GM18909 (cell line): ENCODE measurements around the gene HOXC10.

Source experiments
- ATAC-seq: cut with Tn5 transposase; IDR thresholded peaks from one replicate; pipeline ENCODE4 v1.9.1; 2021; ENCODE audit warnings: mild to moderate bottlenecking; ENCODE audit not compliant: unreplicated experiment, poor library complexity

The HOXC10 gene

GRCh38 chr12:53988541-53989226, 3.7 kb downstream of the HOXC10 start:
- no peak for ATAC-seq

GRCh38 chr12:53989227-53990113, 4.5 kb downstream of the HOXC10 start:
- ATAC-seq, result no peak

- ATAC-seq, result no peak
Measured at GRCh38 chr12:53990311-53991076, 5.5 kb downstream of the HOXC10 start.

DNA sequence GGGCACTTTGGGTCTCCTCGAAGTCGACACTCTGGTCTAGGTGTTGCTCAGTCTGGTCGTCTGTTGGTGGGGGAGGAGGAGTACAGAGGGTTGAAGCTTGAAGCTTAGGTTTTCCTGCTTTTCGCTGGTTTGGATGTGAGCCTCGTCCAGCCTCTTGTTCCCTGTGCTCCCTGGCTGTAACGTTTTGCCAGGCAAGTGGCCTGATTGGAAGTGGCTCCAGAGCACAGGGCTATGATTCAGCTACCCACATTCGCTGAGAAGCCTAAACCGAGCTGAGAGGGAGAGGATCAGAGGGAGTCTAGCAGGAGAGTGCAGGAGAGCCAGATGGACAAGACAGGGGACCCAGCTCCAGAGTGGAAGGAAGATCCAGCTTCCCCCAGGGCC, 6.1 kb downstream of the HOXC10 start:
- ATAC-seq, result no peak

- ATAC-seq, result no peak
Measured at GRCh38 chr12:53992377-53992889, 7.5 kb downstream of the HOXC10 start.

GRCh38 chr12:53993162-53994008, 8.4 kb downstream of the HOXC10 start:
- ATAC-seq, result no peak

GRCh38 chr12:53994009-53994263, 9.0 kb downstream of the HOXC10 start:
- ATAC-seq, result no peak

DNA sequence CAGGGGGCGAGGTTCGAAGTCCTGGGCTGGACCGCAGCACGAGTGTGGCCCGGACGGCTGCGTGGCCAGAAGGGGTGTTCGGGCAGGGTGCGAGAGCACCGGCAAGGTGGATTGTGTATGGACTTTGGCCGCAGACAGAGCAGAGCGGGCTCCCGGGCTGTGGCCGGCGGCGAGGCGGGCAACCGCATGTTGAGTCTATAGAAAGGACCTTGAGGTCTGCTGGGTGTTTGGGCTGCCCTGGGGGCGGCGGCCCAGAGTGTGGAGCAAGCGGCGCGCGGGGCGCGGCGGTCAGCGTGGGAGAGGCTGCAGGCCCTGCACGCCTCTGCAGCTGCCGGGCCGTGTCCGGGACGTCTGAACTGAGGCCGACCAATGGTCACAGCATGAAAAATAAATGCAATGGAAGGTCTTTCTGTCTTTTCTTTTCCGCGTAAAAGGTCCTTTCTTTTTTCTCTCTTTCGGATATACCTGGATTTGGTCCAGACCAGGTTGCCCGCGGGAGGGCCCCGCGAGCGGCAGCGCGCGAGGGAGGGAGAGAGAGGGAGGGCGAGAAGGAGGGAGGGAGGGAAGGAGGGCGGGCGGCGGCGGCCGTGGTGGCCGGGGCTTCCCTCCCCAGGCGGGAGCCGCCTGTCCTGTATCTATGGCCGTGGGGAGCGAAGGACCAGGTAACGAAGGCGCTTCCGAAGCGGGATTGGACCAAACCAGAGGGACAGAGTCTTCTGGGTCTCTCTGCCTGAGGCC, 9.5 kb downstream of the HOXC10 start:
- ATAC-seq, result no peak

DNA sequence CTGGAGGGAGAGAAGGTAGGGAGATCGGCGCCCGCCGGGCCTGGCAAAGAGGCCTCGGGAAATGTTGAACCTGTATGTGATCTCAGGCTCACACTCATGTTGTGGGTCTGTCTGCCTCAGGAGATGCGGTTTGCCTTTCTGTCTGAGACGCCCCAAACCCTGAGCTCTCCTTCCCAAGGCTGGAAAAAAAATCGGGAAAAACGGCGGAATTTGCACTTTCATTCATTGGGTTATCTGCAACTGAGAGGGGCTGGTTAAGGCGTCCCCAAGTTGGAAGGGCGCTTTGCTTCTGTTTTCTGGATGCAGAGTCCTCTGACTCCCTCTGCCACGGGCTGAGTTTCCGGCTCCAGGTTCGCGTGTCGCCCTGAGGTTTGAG, 10.0 kb downstream of the HOXC10 start:
- no peak for ATAC-seq

- ATAC-seq, result no peak
Measured at GRCh38 chr12:53995378-53996239, 10.7 kb downstream of the HOXC10 start.

DNA sequence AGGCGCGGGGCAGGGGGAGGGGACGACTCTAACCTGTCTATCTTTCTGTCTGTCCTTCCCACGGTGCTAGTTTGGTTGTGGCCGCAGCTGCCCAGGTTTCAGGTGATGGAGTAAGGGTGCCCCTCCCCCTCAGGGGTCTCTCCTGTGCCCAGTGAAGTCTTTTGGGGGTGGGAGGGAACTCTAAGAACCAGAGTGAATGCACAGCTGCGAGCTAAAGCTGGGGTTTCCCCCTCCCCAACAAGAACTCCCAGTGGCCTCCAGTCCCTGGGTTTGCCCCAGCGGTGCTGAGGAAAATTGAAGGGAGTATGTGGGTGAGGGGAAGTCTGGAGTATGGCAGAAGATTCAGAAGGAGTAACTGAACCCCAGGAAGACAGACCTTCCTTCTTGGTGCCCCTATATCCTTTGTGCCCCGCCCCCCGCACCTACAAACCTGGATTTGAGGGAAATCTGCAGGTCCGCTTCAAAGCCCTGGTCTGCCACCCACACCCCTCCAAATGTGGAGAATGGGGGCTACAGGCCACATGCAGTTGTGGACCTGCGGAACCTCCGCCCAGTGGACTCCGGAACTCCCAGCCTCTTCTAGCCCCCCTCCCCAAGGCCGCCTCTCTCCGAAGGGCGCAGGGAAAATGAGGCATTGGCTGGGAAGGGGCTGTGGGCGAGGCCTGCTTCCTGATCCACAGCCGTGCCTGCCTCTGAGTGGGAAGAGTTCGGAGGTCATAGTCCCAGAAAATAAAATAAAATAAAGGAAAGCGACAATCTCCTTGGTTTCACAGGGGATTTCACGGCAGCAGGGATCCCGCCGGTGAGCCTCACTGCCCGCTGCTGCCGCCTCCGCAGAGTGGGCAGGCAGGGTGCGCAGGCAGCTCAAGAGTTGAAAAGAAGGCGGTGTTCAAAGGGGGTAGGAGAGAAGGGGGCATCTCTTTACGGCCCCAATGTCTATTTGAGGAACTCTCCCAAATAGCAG, 11.6 kb downstream of the HOXC10 start:
- ATAC-seq, result no peak

- ATAC-seq, result no peak
Measured at GRCh38 chr12:53997204-53998109, 12.5 kb downstream of the HOXC10 start.

DNA sequence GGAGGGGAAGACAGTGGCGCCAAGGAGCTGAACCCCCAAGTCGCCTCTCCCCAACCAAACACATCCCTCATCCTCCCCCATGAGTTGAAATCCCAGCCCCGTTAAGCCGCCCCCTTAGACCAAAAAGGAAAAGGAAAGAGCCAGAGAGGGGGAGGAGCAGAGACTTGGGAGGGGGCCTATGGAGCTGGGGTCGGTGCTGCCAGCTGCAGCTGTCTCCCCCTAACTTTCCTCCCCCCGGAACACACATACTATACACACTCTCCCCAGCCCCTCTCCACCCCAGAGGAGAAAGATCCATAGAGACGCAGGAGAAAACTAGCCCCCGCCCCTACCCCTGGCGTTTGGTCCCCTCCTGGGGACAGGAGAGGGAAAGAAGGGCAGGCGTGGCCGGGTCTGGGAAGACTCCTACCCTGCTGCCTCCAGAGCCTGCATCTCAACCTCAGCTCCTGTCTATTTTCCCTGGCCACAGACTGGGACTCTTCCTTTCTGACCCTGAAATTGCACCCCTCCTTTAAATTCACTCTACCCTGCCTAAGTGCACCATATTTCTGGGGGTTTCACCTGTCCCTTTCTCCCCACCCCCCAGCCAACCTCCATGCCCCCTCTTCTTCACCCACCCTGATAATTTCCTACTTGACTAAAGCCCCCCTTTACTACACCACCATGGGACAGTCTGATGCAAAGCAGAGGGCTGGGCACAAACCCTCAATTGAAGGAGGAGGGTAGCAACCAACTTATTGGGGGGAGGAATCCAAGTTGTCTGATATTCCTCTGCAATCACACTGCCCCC, 13.4 kb downstream of the HOXC10 start:
- ATAC-seq, result no peak

- no peak for ATAC-seq
Measured at GRCh38 chr12:53998900-53999236, 13.9 kb downstream of the HOXC10 start.

- no peak for ATAC-seq
Measured at GRCh38 chr12:53999559-54000115, 14.7 kb downstream of the HOXC10 start.
